Tibial artery (tissue), 4 donors: Measurements from ENCODE around the gene CYP46A1.

Experiments used
- DNase-seq, 2 donors: peaks; one replicate each; pipeline ENCODE4 v3.0.0-alpha.2; 2019
- H3K27ac ChIP-seq, 2 donors: fragments of 200-600 bp; sonication (generic) in 1 of 2; 1 replicate in 1 of 2; 2 replicates in 1 of 2; pipeline ENCODE4 v1.5.1; 2018 to 2019; ENCODE audit warnings: mild to moderate bottlenecking in 1 of 2
- H3K27me3 ChIP-seq, 2 donors: fragments of 200-600 bp; sonication (generic) in 1 of 2; one replicate each; pipeline versions ENCODE4 v1.5.1 to v1.6.0; 2016 to 2019
- H3K36me3 ChIP-seq, 3 donors: fragments of 200-600 bp; sonication (generic) in 2 of 3; one replicate each; pipeline ENCODE4 v1.5.1; 2016 to 2019; ENCODE audit warnings: mild to moderate bottlenecking in 2 of 3
- H3K4me1 ChIP-seq, 4 donors: fragments of 200-600 bp; sonication (generic) in 2 of 4; 1 replicate in 3 of 4; 2 replicates in 1 of 4; pipeline ENCODE4 v1.5.1; 2016 to 2019
- H3K4me3 ChIP-seq, 2 donors: fragments of 200-600 bp; sonication (generic) in 1 of 2; 1 replicate in 1 of 2; 2 replicates in 1 of 2; pipeline ENCODE4 v1.5.1; 2018 to 2019; ENCODE audit warnings: mild to moderate bottlenecking in 2 of 2
- H3K9me3 ChIP-seq, 3 donors: fragments of 200-600 bp; sonication (generic) in 1 of 3; one replicate each; pipeline ENCODE4 v1.5.1; 2016 to 2019
- intact Hi-C: fragments of 100-400 bp; cut with DNase I; formaldehyde crosslinking; loops from one replicate; pipeline ENCODE4 v1.15.0; 2023; ENCODE audit warnings: low total_unique reads
- TF ChIP-seq, protein P1 (sequence below), 2 experiments: fragments of 200-600 bp in 1 of 2; fragments of 450-650 bp in 1 of 2; IDR thresholded peaks; one replicate each; pipeline ENCODE4 v1.5.1; 2017 to 2019; ENCODE audit warnings: antibody characterized with exemption in 2 of 2, mild to moderate bottlenecking in 1 of 2, moderate library complexity in 1 of 2

Gene CYP46A1

DNA sequence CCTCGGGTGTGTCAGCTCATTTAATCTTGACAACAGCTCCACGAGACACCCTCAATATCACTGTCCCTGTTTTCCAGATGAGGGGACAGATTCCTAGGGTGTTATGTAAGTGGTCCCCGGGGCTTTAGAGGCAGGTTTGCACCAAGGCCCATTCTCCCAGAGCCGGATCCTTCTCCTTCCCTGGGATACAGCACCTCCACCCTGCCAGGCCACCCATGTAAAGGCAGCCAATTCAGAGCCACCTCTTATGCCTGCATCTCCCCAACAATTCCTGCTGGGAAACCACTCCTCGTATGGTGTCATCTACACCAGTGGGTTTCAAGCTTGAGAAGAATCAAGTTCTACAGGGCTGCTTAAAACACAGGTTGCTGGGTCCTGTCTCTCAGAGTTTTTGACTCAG lies 4.1 kb upstream of the CYP46A1 start:
- peak in 1 of 2 donors; percentile 50 for DNase-seq
- peaks cover 0 to 20% of the 10 kb centered on the region in 2 donors for H3K27me3 ChIP-seq
- TF ChIP-seq, protein P1, sequence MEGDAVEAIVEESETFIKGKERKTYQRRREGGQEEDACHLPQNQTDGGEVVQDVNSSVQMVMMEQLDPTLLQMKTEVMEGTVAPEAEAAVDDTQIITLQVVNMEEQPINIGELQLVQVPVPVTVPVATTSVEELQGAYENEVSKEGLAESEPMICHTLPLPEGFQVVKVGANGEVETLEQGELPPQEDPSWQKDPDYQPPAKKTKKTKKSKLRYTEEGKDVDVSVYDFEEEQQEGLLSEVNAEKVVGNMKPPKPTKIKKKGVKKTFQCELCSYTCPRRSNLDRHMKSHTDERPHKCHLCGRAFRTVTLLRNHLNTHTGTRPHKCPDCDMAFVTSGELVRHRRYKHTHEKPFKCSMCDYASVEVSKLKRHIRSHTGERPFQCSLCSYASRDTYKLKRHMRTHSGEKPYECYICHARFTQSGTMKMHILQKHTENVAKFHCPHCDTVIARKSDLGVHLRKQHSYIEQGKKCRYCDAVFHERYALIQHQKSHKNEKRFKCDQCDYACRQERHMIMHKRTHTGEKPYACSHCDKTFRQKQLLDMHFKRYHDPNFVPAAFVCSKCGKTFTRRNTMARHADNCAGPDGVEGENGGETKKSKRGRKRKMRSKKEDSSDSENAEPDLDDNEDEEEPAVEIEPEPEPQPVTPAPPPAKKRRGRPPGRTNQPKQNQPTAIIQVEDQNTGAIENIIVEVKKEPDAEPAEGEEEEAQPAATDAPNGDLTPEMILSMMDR (IDR thresholded peaks at IDR 0.05), result no peak
- H3K4me3 ChIP-seq, result no peak overlapping the region
- H3K4me1 ChIP-seq, result peaks cover 0 to 18% (median 12%) of the 10 kb centered on the region in 4 donors
- peaks cover 0 to 13% (median 11%) of the 10 kb centered on the region in 3 donors for H3K9me3 ChIP-seq
- H3K36me3 ChIP-seq, result no peaks in the 10 kb centered on the region
- no peak overlapping the region for H3K27ac ChIP-seq
- intact Hi-C loops, result loop anchor here (2.0 to 10.0 kb wide), 5 partner anchors 77 to 872 kb away; no protein-coding TSS in a partner anchor

DNA sequence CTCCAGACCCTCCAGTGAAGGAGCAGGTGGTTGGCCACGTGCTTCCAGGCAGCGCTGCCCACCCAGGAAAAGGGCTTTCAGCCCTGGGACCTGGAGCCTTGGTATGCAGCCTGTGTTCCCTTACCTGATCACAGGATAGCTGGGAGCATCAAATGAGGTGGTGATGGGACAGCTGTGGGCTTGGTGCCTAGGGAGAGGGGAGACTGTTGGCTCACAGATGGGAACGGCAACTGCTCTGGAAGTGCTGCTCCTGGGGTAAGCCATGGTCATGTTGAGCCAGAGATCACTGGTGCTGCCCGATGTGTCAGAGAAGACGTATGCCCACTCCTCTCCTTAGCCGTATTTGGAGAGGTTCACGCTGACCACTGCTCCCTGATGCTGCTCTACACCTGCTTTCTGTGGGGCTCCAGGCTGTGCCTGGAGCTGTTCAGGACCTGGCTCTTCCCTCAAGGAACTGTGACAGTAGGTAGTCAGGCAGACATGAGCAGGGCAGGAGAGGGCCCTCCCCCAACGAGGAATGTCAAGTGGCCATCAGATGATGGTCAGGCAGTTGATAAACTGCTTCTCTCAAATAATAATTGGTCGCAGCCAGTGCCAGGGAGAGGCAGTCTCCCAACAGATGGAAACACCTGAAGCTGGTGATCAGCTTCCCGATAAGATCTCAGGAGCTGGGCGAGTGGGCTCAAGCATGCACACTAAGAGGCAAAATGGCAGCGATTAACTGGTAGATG lies 2.8 kb upstream of the CYP46A1 start:
- Histone ChIP-seq H3K4me1 (peaks cover 0 to 18% (median 12%) of the 10 kb centered on the region in 4 donors), H3K27ac (no peak overlapping the region), H3K36me3 (no peaks in the 10 kb centered on the region), H3K4me3 (no peak overlapping the region), H3K27me3 (peaks cover 0 to 9% of the 10 kb centered on the region in 2 donors), H3K9me3 (peaks cover 0 to 13% (median 11%) of the 10 kb centered on the region in 3 donors)
- intact Hi-C loops, result loop anchor here (2.0 to 10.0 kb wide), 5 partner anchors 78 to 871 kb away; no protein-coding TSS in a partner anchor
- TF ChIP-seq, protein P1 (IDR thresholded peaks at IDR 0.05), result no peak
- peak in 1 of 2 donors; percentile 60 for DNase-seq

DNA sequence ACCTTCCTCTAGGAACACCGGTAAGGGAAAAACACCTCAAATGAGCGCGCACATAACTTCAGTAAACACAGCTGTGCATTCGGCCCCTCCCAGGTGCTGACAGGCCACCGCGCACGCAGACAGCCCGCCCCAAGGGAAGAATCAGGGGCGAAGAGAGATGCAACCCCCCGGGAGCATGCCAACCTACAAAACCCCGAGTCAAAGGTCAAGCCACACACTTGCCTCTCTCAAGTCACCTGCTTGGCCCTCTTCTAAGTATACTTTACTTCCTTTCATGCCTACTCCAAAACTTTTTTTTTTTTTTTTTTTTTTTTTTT lies 2.3 kb upstream of the CYP46A1 start:
- DNase-seq, result no peak
- Histone ChIP-seq H3K4me1 (peaks cover 0 to 18% (median 12%) of the 10 kb centered on the region in 4 donors), H3K9me3 (peaks cover 0 to 13% (median 11%) of the 10 kb centered on the region in 3 donors), H3K4me3 (no peak overlapping the region), H3K36me3 (no peaks in the 10 kb centered on the region), H3K27me3 (peaks cover 0 to 3% of the 10 kb centered on the region in 2 donors), H3K27ac (no peak overlapping the region)
- TF ChIP-seq, protein P1 (IDR thresholded peaks at IDR 0.05), result no peak
- intact Hi-C loops, result loop anchor here (2.0 to 10.0 kb wide), 5 partner anchors 79 to 871 kb away; no protein-coding TSS in a partner anchor

DNA sequence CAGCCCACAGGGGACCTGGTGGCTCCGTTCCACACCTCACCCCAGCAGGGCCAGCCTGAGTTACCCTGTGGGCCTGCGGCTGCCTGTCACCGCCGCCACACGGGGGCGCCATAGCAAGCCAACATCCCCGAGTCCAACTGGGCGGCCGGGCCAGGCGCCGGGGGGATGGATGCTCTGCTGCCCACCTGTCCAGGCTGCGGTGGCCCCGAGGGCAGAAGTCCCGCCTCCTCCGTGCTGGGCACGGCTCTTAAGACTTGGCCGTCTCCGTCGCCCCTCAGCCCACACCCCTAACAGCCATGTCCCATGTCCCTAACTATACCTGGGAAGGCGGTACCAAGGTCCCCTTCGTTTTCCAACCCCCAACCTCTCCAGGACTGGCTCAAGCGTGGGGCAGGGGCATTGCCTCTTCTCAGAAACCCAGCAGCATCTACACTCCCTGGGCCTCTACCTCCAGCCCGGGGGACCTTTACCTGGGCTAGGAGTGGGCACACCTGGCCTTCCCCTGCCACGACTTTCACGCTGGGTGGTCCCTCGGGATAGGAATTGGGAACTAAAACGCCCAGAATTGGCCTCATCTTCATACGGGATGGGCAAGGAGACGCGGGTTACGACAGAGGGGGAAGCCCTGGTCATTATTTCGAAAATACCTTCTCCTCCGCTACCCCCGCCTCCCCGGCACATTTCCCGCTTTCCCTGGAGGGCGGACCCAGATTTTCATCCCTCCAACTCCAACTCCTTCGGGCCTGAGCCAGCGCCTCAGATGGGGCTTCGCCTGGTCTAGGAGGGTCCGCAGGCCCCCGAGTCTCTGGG lies 1.1 kb upstream of the CYP46A1 start:
- H3K9me3 ChIP-seq, result peaks cover 0 to 6% (median 4%) of the 10 kb centered on the region in 3 donors
- no peaks in the 10 kb centered on the region for H3K36me3 ChIP-seq
- no peaks in the 10 kb centered on the region for H3K27me3 ChIP-seq
- peaks cover 0 to 18% (median 12%) of the 10 kb centered on the region in 4 donors for H3K4me1 ChIP-seq
- intact Hi-C loops, result loop anchor here (5.0 to 10.0 kb wide), 4 partner anchors 102 to 869 kb away; no protein-coding TSS in a partner anchor
- peak; percentile 82 to 86 for DNase-seq
- H3K27ac ChIP-seq, result peak overlapping the region; percentile 90 to 94
- peak overlapping the region; percentile 84 to 91 for H3K4me3 ChIP-seq
- TF ChIP-seq, protein P1 (IDR thresholded peaks at IDR 0.05), result peak; percentile 81 to 90

DNA sequence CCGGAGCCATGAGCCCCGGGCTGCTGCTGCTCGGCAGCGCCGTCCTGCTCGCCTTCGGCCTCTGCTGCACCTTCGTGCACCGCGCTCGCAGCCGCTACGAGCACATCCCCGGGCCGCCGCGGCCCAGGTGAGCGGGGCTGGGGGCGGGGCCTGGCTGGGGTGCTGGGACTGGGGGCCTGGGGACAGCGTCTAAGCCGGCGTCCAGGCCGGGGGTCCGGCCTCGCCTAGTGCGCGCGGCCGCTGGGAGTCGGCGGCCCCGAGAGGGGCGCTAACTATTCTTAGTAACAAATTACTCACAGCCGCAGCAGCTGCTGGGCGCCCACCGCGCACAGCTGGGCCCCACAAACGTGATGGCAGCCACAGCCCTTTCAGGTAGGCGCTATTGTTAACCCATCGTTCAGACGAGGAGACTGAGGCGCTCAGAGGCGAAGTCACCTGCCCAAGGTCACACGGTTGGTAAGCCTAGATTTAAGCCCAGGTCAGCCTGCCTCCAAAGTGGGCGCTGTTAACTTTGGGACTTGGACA lies 374 bp downstream of the CYP46A1 start:
- Histone ChIP-seq H3K9me3 (no peaks in the 10 kb centered on the region), H3K4me1 (peaks cover 0 to 18% (median 12%) of the 10 kb centered on the region in 4 donors), H3K36me3 (no peaks in the 10 kb centered on the region), H3K27me3 (peaks cover 0 to 11% of the 10 kb centered on the region in 2 donors), H3K4me3 (peak overlapping the region; percentile 84 to 91), H3K27ac (peak overlapping the region; percentile 63 to 73)
- TF ChIP-seq, protein P1 (IDR thresholded peaks at IDR 0.05), result no peak
- no peak for DNase-seq
- intact Hi-C loops, result loop anchor here (5.0 to 10.0 kb wide), 4 partner anchors 100 to 868 kb away; no protein-coding TSS in a partner anchor
